SK-N-MC (cell line): ENCODE data around the gene CYSRT1.

ENCODE experiments used
- EZH2 ChIP-seq: fragments of 200-600 bp; sonication (generic); IDR thresholded peaks from one replicate; pipeline ENCODE4 v1.6.1; 2017; ENCODE audit warnings: antibody characterized with exemption
- FOXP2 ChIP-seq: optimal IDR thresholded peaks from 2 replicates; pipeline ENCODE3; 2011; ENCODE audit warnings: mild to moderate bottlenecking, moderate library complexity; ENCODE audit not compliant: insufficient read depth; ENCODE audit errors: extremely low read length, control extremely low read depth
- POLR2AphosphoS5 ChIP-seq: IDR thresholded peaks from 2 replicates; pipeline ENCODE4 v1.6.1; 2012; ENCODE audit warnings: mild to moderate bottlenecking, low read depth, low read length, borderline replicate concordance

- no peak for TF ChIP-seq EZH2
- TF ChIP-seq POLR2AphosphoS5 = no peak
- TF ChIP-seq FOXP2 = no peak
Observed at GRCh38 chr9:137236238-137236935, 11.4 kb downstream of the CYSRT1 start.
